ENCODE data around the gene PRR5.

PRR5 gene

DNA sequence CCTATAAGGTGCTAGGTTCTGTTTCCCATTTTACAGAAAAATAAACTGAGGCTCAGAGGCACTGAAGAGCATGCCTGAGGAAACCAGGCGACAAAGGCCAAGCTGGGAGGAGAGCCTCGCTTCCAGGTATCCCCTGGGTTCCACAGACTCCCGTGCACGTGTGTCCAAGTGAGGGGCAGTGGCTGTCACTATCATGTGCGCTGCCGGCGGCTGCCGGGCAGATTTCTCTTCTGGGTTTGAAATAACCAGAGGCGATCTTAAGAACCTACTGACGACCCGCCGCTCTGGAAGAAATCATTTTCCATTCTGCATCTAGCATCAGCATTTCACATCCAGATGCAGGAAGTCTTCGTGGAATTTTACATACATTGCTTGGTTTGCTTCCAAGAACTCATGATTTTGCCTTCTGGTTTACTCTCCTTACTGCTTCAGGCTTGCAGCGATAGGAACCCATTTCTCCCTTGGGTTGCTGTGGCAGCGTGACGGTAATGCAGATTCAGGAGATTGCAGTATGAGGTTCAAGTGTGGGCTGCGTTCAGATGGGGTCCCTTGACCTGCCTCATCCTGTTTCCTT lies 79.0 kb downstream of the PRR5 start:
- Mint-ChIP-seq H3K36me3 (peaks cover 3% of the 10 kb centered on the region), H3K27ac (no peak overlapping the region), H3K9me3 (ENCODE audit: low read depth) (no peaks in the 10 kb centered on the region), H3K4me1 (ENCODE audit: low read depth) (no peaks in the 10 kb centered on the region), H3K27me3 (peaks cover 8% of the 10 kb centered on the region), H3K4me3 (no peak overlapping the region)

DNA sequence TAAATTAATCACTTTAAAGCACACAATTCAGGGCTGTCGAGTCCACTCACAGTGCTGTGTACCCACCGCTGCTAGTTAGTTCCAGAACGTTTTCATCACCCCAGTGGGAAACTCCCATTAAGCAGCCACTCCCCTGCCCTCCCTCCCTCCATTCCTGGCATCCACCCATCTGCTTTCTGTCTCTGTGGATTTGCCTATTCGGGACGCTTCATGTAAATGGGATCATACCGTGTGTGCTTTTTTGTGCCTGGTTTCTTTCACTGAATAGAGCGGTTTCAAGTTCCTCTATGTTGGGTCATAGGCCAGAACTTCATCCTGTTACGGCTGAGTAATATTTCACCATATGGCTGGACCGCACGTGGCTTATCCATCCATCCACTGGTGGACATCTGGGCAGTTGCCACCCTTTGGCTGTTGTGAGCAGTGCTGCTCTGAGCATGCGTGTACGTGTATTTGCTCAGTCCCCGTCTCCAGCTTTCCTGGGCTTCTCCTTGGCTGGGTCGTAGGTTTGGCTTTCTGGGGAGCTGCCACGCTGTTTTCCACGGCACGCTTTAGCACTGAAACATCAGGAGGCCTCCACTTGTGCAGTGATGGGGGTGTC lies 80.5 kb downstream of the PRR5 start:
- Mint-ChIP-seq H3K4me1 (ENCODE audit: low read depth) (no peaks in the 10 kb centered on the region), H3K9me3 (ENCODE audit: low read depth) (no peaks in the 10 kb centered on the region), H3K4me3 (no peak overlapping the region), H3K36me3 (peaks cover 3% of the 10 kb centered on the region), H3K27ac (no peak overlapping the region), H3K27me3 (peaks cover 8% of the 10 kb centered on the region)

- no peaks in the 10 kb centered on the region for H3K4me1 Mint-ChIP-seq (ENCODE audit: low read depth)
- H3K27me3 Mint-ChIP-seq: peaks cover 8% of the 10 kb centered on the region
- no peak overlapping the region for H3K4me3 Mint-ChIP-seq
- H3K27ac Mint-ChIP-seq: no peak overlapping the region
- no peaks in the 10 kb centered on the region for H3K9me3 Mint-ChIP-seq (ENCODE audit: low read depth)
- peaks cover 3% of the 10 kb centered on the region for H3K36me3 Mint-ChIP-seq
Measured at GRCh38 chr22:44783091-44783490, 81.1 kb downstream of the PRR5 start.

GRCh38 chr22:44783581-44783980 lies 81.6 kb downstream of the PRR5 start:
- H3K4me1 Mint-ChIP-seq (ENCODE audit: low read depth): no peaks in the 10 kb centered on the region
- H3K9me3 Mint-ChIP-seq (ENCODE audit: low read depth): no peaks in the 10 kb centered on the region
- H3K27me3 Mint-ChIP-seq: peaks cover 7% of the 10 kb centered on the region
- peaks cover 2% of the 10 kb centered on the region for H3K36me3 Mint-ChIP-seq
- H3K4me3 Mint-ChIP-seq: no peak overlapping the region
- no peak overlapping the region for H3K27ac Mint-ChIP-seq

- H3K4me3 Mint-ChIP-seq: no peak overlapping the region
- H3K9me3 Mint-ChIP-seq (ENCODE audit: low read depth): no peaks in the 10 kb centered on the region
- H3K4me1 Mint-ChIP-seq (ENCODE audit: low read depth): no peaks in the 10 kb centered on the region
- no peaks in the 10 kb centered on the region for H3K36me3 Mint-ChIP-seq
- H3K27ac Mint-ChIP-seq: no peak overlapping the region
- H3K27me3 Mint-ChIP-seq: peaks cover 5% of the 10 kb centered on the region
Measured at GRCh38 chr22:44786136-44786535, 84.1 kb downstream of the PRR5 start.

- Mint-ChIP-seq H3K27ac (no peak overlapping the region), H3K4me3 (no peak overlapping the region), H3K9me3 (ENCODE audit: low read depth) (no peaks in the 10 kb centered on the region), H3K36me3 (no peaks in the 10 kb centered on the region), H3K4me1 (ENCODE audit: low read depth) (no peaks in the 10 kb centered on the region), H3K27me3 (peaks cover 5% of the 10 kb centered on the region)
Measured at GRCh38 chr22:44786610-44787009, 84.6 kb downstream of the PRR5 start.
